Type B pancreatic cell (in vitro differentiated cells): ENCODE data around the gene STARD13. TPM values are rescaled to one million over a fixed set of nuclear protein-coding genes. Genes with fewer than 3 reads are reported as not detected.

ENCODE experiments used
- DNase-seq: peaks from one replicate; pipeline ENCODE4 v3.0.0; 2021; ENCODE audit warnings: mixed read lengths; ENCODE audit not compliant: unreplicated experiment; ENCODE audit errors: extremely low spot score
- H3K27ac Mint-ChIP-seq: 2 replicates; pipeline ENCODE4 v1.8.0; 2021; ENCODE audit warnings: mild to moderate bottlenecking, mixed read lengths
- H3K27me3 Mint-ChIP-seq: 2 replicates; pipeline ENCODE4 v1.8.0; 2021; ENCODE audit warnings: mixed read lengths
- H3K36me3 Mint-ChIP-seq: 2 replicates; pipeline ENCODE4 v1.8.0; 2021; ENCODE audit warnings: mixed read lengths
- H3K4me1 Mint-ChIP-seq: one replicate; pipeline ENCODE4 v1.8.0; 2021; ENCODE audit warnings: mixed read lengths; ENCODE audit not compliant: unreplicated experiment
- H3K4me3 Mint-ChIP-seq: 2 replicates; pipeline ENCODE4 v1.8.0; 2021; ENCODE audit warnings: mild to moderate bottlenecking, mixed read lengths
- H3K9me3 Mint-ChIP-seq: 2 replicates; pipeline ENCODE4 v1.8.0; 2021; ENCODE audit warnings: mixed read lengths
- total RNA-seq: library from RNA; stranded (reverse); gene quantifications from 2 replicates; pipeline ENCODE4 v1.2.1, GENCODE V29; 2021; ENCODE audit warnings: low replicate concordance
- TF ChIP-seq, protein P1 (sequence below): fragments of 200-600 bp; sonication (generic); conservative IDR thresholded peaks from 2 replicates; pipeline ENCODE4 v1.5.0; 2021; ENCODE audit warnings: antibody characterized with exemption, mild to moderate bottlenecking

Gene STARD13
- total RNA-seq, 1 donor from 2014 or later: 12.1 TPM

DNA sequence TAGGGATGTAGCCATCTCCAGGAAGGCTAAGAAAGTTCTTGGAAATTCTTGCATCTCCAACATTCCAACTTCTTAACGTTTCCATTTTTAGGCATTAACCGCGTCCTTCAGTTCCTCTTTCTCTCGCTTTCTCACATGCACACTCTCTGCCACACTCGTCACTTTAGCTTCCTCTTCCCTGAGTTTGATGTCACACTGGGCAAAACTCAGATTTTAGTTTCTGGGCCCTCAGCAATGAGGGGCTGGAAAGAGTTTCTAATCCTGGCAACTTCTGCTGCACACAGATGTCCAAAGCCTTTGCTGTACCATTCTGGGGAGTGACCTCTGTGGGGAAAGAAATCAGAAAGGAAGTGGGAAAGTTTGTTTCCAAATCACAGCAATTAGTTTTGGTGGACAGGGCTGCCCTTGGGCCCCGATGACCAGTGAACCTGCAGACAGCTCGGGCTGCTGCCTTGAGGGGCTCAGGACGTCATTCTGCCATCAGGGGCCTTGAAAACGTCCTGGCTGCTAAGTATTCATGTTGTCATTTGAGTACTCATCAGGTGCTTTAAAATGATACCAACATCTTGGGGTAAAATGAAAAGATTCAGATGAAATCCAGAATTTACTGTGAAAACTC lies 180.1 kb downstream of the STARD13 start:
- no peak overlapping the region for H3K4me3 Mint-ChIP-seq
- H3K27ac Mint-ChIP-seq: no peak overlapping the region
- H3K27me3 Mint-ChIP-seq: no peaks in the 10 kb centered on the region
- H3K9me3 Mint-ChIP-seq: no peaks in the 10 kb centered on the region
- DNase-seq: no peak
- TF ChIP-seq, protein P1, sequence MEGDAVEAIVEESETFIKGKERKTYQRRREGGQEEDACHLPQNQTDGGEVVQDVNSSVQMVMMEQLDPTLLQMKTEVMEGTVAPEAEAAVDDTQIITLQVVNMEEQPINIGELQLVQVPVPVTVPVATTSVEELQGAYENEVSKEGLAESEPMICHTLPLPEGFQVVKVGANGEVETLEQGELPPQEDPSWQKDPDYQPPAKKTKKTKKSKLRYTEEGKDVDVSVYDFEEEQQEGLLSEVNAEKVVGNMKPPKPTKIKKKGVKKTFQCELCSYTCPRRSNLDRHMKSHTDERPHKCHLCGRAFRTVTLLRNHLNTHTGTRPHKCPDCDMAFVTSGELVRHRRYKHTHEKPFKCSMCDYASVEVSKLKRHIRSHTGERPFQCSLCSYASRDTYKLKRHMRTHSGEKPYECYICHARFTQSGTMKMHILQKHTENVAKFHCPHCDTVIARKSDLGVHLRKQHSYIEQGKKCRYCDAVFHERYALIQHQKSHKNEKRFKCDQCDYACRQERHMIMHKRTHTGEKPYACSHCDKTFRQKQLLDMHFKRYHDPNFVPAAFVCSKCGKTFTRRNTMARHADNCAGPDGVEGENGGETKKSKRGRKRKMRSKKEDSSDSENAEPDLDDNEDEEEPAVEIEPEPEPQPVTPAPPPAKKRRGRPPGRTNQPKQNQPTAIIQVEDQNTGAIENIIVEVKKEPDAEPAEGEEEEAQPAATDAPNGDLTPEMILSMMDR: no peak
- H3K36me3 Mint-ChIP-seq: peaks cover 13% of the 10 kb centered on the region
- no peaks in the 10 kb centered on the region for H3K4me1 Mint-ChIP-seq

DNA sequence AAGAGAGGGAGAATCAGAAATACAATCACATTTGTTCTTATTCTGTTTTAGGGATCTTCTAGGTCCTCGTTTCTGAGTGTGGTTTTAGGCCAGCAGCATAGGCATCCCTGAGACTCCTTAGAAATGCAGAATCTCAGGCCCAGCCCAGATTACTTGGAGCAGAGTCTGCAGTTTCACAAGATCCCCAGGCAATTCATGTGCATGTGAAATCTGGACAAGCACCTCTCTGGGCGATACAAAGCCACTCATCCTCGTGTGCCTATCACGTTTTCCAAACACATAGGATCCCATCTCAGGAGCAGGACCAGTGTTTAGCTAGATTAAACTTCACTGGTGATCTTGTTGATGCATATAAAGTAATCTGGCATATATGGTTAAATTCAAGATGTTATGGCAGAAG lies 182.1 kb downstream of the STARD13 start:
- Mint-ChIP-seq H3K27me3 (no peaks in the 10 kb centered on the region), H3K27ac (no peak overlapping the region), H3K36me3 (peaks cover 13% of the 10 kb centered on the region), H3K4me1 (no peaks in the 10 kb centered on the region), H3K4me3 (no peak overlapping the region), H3K9me3 (no peaks in the 10 kb centered on the region)
- DNase-seq: no peak
- TF ChIP-seq, protein P1: no peak

DNA sequence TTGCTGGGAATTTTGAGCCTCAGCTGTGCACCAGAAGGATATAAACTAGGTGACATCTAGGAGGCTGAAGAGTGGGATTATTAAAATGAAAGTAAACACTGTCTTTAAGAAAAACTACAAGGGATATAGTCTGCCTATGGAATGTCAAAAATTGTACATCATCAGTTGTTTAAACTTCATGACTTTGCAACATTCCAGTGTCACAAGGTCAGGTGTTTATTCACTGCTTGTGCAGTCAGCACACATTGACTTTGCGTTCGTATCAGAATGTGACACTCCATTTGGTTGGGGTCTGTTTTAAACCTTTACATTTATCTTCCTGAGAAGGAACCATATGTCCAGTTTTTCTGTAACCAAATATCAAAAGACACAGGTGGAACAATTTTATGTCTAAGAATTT lies 183.7 kb downstream of the STARD13 start:
- Mint-ChIP-seq H3K4me3 (no peak overlapping the region), H3K36me3 (peaks cover 13% of the 10 kb centered on the region), H3K27ac (no peak overlapping the region), H3K27me3 (no peaks in the 10 kb centered on the region), H3K9me3 (no peaks in the 10 kb centered on the region), H3K4me1 (no peaks in the 10 kb centered on the region)
- no peak for DNase-seq
- TF ChIP-seq, protein P1: no peak

DNA sequence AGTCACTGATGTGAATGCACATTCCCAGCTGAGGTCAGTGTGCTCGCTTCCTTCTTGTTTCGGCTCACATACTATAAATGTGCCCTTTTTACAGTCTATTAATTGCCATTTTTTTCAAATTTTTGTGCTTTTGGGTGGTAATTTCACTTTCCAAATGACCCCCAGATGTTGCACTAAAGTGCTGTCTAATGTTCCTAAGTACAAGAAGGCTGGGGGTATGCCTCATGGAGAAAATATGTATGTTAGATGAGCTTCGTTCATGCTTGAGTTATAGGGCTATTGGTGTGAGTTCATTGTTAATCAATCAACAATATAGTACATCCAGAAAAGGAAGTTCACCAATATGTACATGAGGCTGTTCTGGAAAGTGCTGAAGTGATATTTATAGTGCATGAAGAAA lies 184.7 kb downstream of the STARD13 start:
- peaks cover 5% of the 10 kb centered on the region for H3K36me3 Mint-ChIP-seq
- TF ChIP-seq, protein P1: no peak
- H3K9me3 Mint-ChIP-seq: no peaks in the 10 kb centered on the region
- no peaks in the 10 kb centered on the region for H3K27me3 Mint-ChIP-seq
- no peaks in the 10 kb centered on the region for H3K4me1 Mint-ChIP-seq
- H3K4me3 Mint-ChIP-seq: no peak overlapping the region
- no peak overlapping the region for H3K27ac Mint-ChIP-seq
- DNase-seq: no peak

DNA sequence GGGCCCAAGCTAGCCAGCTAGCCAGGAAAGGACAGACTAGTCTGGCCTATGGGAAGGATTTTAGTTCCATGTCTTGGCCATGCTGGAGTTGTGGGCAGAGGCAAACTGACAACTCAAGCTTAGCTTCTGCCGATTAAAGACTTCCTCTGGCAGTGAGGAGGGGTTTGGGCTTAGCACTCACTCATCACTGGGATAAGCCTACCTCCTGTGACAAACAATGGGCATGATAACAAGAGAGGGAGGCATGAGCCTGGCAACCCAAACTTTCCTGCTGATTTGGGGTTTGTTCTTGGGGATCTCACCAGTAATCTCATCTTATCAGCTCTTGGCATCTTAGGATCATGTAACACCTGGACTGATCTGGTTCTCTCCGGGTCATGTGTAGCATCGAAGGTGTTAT lies 185.7 kb downstream of the STARD13 start:
- DNase-seq: no peak
- no peaks in the 10 kb centered on the region for H3K27me3 Mint-ChIP-seq
- no peaks in the 10 kb centered on the region for H3K9me3 Mint-ChIP-seq
- no peaks in the 10 kb centered on the region for H3K4me1 Mint-ChIP-seq
- TF ChIP-seq, protein P1: no peak
- no peak overlapping the region for H3K4me3 Mint-ChIP-seq
- H3K27ac Mint-ChIP-seq: no peak overlapping the region
- peaks cover 4% of the 10 kb centered on the region for H3K36me3 Mint-ChIP-seq
